GM12878 (cell line): ENCODE results near the gene ITGA7.

ENCODE experiments used
- BCLAF1 ChIP-seq: fragments of 450-650 bp; IDR thresholded peaks from 2 replicates; pipeline ENCODE4 v1.6.1; 2017; ENCODE audit warnings: antibody characterized with exemption, mild to moderate bottlenecking, moderate library complexity
- CEBPB ChIP-seq, 2 experiments: fragments of 150-350 bp in 1 of 2; IDR thresholded peaks; 2 replicates each; pipeline ENCODE4 v1.6.1; 2012 to 2014; ENCODE audit warnings: low read depth in 2 of 2, low read length in 2 of 2, borderline replicate concordance in 1 of 2, inconsistent platforms in 1 of 2
- CTCF ChIP-seq, 3 experiments: IDR thresholded peaks in 2 of 3; conservative IDR thresholded peaks in 1 of 3; 2 replicates each; pipeline ENCODE4 v1.5.1; 2011; ENCODE audit warnings: low read depth in 3 of 3, low read length in 3 of 3, mild to moderate bottlenecking in 3 of 3, control low read depth in 2 of 3, moderate library complexity in 2 of 3, inconsistent platforms in 1 of 3, mixed read lengths in 1 of 3; ENCODE audit not compliant: control insufficient read depth in 2 of 3, insufficient read depth in 1 of 3; ENCODE audit errors: extremely low read depth in 1 of 3
- SMC3 ChIP-seq: IDR thresholded peaks from 2 replicates; pipeline ENCODE4 v1.6.1; 2011; ENCODE audit warnings: low read length, improper control_type of control experiment, borderline replicate concordance

GRCh38 chr12:55706568-55707218 lies 1.0 kb downstream of the ITGA7 start:
- TF ChIP-seq CTCF (IDR thresholded peaks at IDR 0.05 in 2 of 3, conservative IDR thresholded peaks at IDR 0.05 in 1 of 3; ENCODE audit: control insufficient read depth in 2 of 3, extremely low read depth in 1 of 3, insufficient read depth in 1 of 3, low read depth in 3 of 3, low read length in 3 of 3), result no peak
- no peak for TF ChIP-seq BCLAF1
- no peak for TF ChIP-seq CEBPB (IDR thresholded peaks at IDR 0.05; ENCODE audit: borderline replicate concordance in 1 of 2, low read depth in 2 of 2, low read length in 2 of 2)
- TF ChIP-seq SMC3, result no peak
